GM23338 (cell line): ENCODE results near the gene GPC6. TPM values are rescaled to one million over a fixed set of nuclear protein-coding genes. Genes with fewer than 3 reads are reported as not detected.

Experiments
- ATAC-seq: fragments of 200-7000 bp; cut with Tn5 transposase; 3 replicates; pipeline ENCODE4 v1.9.1; 2020
- DNase-seq: peaks from one replicate; pipeline ENCODE4 v3.0.0-alpha.2; 2015; ENCODE audit warnings: low spot score
- H2AFZ ChIP-seq: fragments of 200-600 bp; sonication (generic); 2 replicates; pipeline ENCODE4 v1.8.0; 2016; ENCODE audit warnings: antibody characterized with exemption, mild to moderate bottlenecking, moderate library complexity
- H3F3A ChIP-seq: fragments of 200-600 bp; sonication (generic); replicated peaks from 2 replicates; pipeline ENCODE4 v1.8.0; 2017; ENCODE audit warnings: antibody characterized with exemption, mixed run types, low read depth
- H3K27ac ChIP-seq: fragments of 200-600 bp; sonication (generic); 2 replicates; pipeline ENCODE4 v1.6.1; 2016; ENCODE audit warnings: low read depth
- H3K27me3 ChIP-seq: fragments of 200-600 bp; sonication (generic); 2 replicates; pipeline ENCODE4 v1.8.0; 2016; ENCODE audit warnings: mild to moderate bottlenecking, mixed run types, moderate library complexity; ENCODE audit not compliant: insufficient read depth
- H3K36me3 ChIP-seq: fragments of 200-600 bp; sonication (generic); 2 replicates; pipeline ENCODE4 v1.8.0; 2016; ENCODE audit warnings: mild to moderate bottlenecking; ENCODE audit not compliant: insufficient read depth
- H3K4me1 ChIP-seq: fragments of 200-600 bp; sonication (generic); 2 replicates; pipeline ENCODE4 v1.8.0; 2016; ENCODE audit warnings: mild to moderate bottlenecking, moderate library complexity; ENCODE audit not compliant: insufficient read depth
- H3K4me2 ChIP-seq: fragments of 200-600 bp; sonication (generic); 2 replicates; pipeline ENCODE4 v1.7.1; 2017; ENCODE audit warnings: mixed run types
- H3K4me3 ChIP-seq: fragments of 200-600 bp; sonication (generic); 2 replicates; pipeline ENCODE4 v1.6.1; 2016; ENCODE audit warnings: mixed run types
- H3K79me2 ChIP-seq: fragments of 200-600 bp; sonication (generic); replicated peaks from 2 replicates; pipeline ENCODE4 v1.8.0; 2017; ENCODE audit warnings: mild to moderate bottlenecking; ENCODE audit not compliant: insufficient read depth
- H3K9me2 ChIP-seq: fragments of 200-600 bp; sonication (generic); 2 replicates; pipeline ENCODE4 v1.8.0; 2017; ENCODE audit not compliant: insufficient read depth
- H4K20me1 ChIP-seq: fragments of 200-600 bp; sonication (generic); replicated peaks from 2 replicates; pipeline ENCODE4 v1.8.0; 2017; ENCODE audit warnings: mild to moderate bottlenecking; ENCODE audit not compliant: insufficient read depth
- H3K27ac Mint-ChIP-seq: 2 replicates; pipeline ENCODE4 v1.8.0; 2020; ENCODE audit warnings: inconsistent platforms, mild to moderate bottlenecking, moderate library complexity, mixed read lengths
- H3K27me3 Mint-ChIP-seq: 3 replicates; pipeline ENCODE4 v1.8.0; 2022; ENCODE audit warnings: low read depth, mild to moderate bottlenecking, moderate library complexity, mixed read lengths, inconsistent platforms; ENCODE audit not compliant: insufficient read depth, poor library complexity
- H3K36me3 Mint-ChIP-seq: 3 replicates; pipeline ENCODE4 v1.8.0; 2021; ENCODE audit warnings: low read depth, mild to moderate bottlenecking, inconsistent platforms, moderate library complexity, mixed read lengths
- H3K4me1 Mint-ChIP-seq: 3 replicates; pipeline ENCODE4 v1.8.0; 2020; ENCODE audit warnings: mild to moderate bottlenecking, inconsistent platforms, mixed read lengths
- H3K4me3 Mint-ChIP-seq: 3 replicates; pipeline ENCODE4 v1.8.0; 2021; ENCODE audit warnings: moderate library complexity, mild to moderate bottlenecking, inconsistent platforms, mixed read lengths
- H3K9me3 Mint-ChIP-seq: 3 replicates; pipeline ENCODE4 v1.8.0; 2020; ENCODE audit warnings: moderate library complexity, mild to moderate bottlenecking, inconsistent platforms, mixed read lengths
- EZH2 ChIP-seq: fragments of 200-600 bp; sonication (generic); IDR thresholded peaks from one replicate; pipeline ENCODE4 v1.8.0; 2017; ENCODE audit warnings: antibody characterized with exemption, mild to moderate bottlenecking, low read depth; ENCODE audit not compliant: unreplicated experiment
- JUNB ChIP-seq: IDR thresholded peaks from one replicate; pipeline ENCODE4 v1.6.1; 2016; ENCODE audit warnings: antibody characterized with exemption; ENCODE audit not compliant: unreplicated experiment
- NANOG ChIP-seq: IDR thresholded peaks from 2 replicates; pipeline ENCODE4 v1.6.1; 2016; ENCODE audit warnings: antibody characterized with exemption, borderline replicate concordance
- POLR2AphosphoS5 ChIP-seq: IDR thresholded peaks from 2 replicates; pipeline ENCODE4 v1.6.1; 2016; ENCODE audit warnings: antibody characterized with exemption, low read depth
- STAT1 ChIP-seq: IDR thresholded peaks from one replicate; pipeline ENCODE4 v1.6.1; 2016; ENCODE audit warnings: antibody characterized with exemption; ENCODE audit not compliant: unreplicated experiment
- ZNF114 ChIP-seq: fragments of 250-450 bp; sonication (Bioruptor Pico); IDR thresholded peaks from 2 replicates; pipeline ENCODE4 v1.5.0; 2020; ENCODE audit warnings: mild to moderate bottlenecking, moderate library complexity
- ZNF331 ChIP-seq: fragments of 250-450 bp; sonication (Bioruptor Pico); IDR thresholded peaks from 2 replicates; pipeline ENCODE4 v1.5.0; 2020; ENCODE audit warnings: low read depth, mild to moderate bottlenecking, moderate library complexity
- polyA plus RNA-seq: library from polyadenylated mRNA; unstranded; fragments of >200 nt; fragmentation: Nextera tagmentation; extraction: Ambion mirVana; gene quantifications from 2 replicates; pipeline ENCODE4 v1.2.1, GENCODE V29; 2016
- total RNA-seq: library from RNA; depleted of rRNA; stranded (reverse); fragments of >200 nt; shearing (Covaris generic); gene quantifications from 2 replicates; pipeline ENCODE4 v1.2.3, GENCODE V29; 2014
- TF ChIP-seq, protein P1 (sequence below): IDR thresholded peaks from one replicate; pipeline ENCODE4 v1.6.1; 2018; ENCODE audit warnings: antibody characterized with exemption; ENCODE audit not compliant: unreplicated experiment
- TF ChIP-seq, protein P2 (sequence below), 2 experiments: fragments of 200-600 bp in 1 of 2; sonication (generic) in 1 of 2; conservative IDR thresholded peaks; 2 replicates each; pipeline versions ENCODE4 v1.5.1 to v1.6.1; 2016 to 2017; ENCODE audit warnings: antibody characterized with exemption in 2 of 2, low read depth in 2 of 2, mild to moderate bottlenecking in 2 of 2, moderate library complexity in 1 of 2

Gene GPC6
- total and polyA plus RNA-seq, 2 experiments from 2014 or later = 6.4 to 28.6 TPM

DNA sequence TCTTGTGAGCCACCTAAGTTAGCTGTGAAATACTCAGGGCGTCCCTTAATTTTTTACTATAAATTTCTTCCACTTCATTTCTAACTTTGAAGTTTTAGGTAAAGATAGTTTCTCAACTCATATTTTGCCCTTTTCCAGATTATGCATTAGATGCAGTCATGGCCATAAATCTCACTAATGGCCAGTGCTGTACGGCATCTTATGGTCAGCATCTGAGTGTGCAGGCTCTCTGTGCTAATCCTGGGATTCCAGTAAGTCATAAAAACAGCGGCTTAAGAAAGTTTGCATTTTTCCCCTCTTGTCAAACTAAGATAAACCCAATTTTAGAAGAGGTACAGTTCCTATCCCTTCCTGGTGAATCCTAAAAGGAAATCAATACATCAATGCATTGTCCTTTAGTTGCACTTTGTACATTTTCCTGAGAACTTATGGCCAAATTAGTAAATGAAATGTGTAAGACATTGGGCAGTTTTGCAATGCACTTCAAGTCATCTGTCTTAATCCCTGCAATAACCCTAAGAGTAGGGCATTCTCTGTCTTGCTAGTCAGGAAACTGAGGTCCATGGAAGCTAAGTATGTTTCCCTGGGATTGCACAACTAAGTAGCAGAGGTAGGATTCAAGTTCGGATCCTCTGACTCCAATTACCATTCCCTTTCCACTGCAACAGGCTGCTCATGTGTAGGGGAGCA, 1106.7 kb downstream of the GPC6 start:
- Histone ChIP-seq H3K27ac (no peak overlapping the region), H3K4me2 (no peak overlapping the region), H3F3A (no peaks in the 10 kb centered on the region), H3K36me3 (no peaks in the 10 kb centered on the region), H3K79me2 (no peaks in the 10 kb centered on the region), H3K9me2 (no peaks in the 10 kb centered on the region), H3K4me1 (peaks cover 3% of the 10 kb centered on the region; the same call in 1 of the 2 replicates), H3K27me3 (no peaks in the 10 kb centered on the region), H4K20me1 (no peaks in the 10 kb centered on the region), H2AFZ (no peak overlapping the region), H3K4me3 (no peak overlapping the region)
- Mint-ChIP-seq H3K4me1 (peaks cover 7% of the 10 kb centered on the region), H3K27ac (no peak overlapping the region), H3K4me3 (no peak overlapping the region), H3K9me3 (no peaks in the 10 kb centered on the region), H3K27me3 (no peaks in the 10 kb centered on the region), H3K36me3 (no peaks in the 10 kb centered on the region)
- no peak for DNase-seq
- ATAC-seq = no peak
- TF ChIP-seq STAT1 = no peak
- TF ChIP-seq EZH2 = no peak
- no peak for TF ChIP-seq ZNF331 (CRISPR knock-in tag)
- TF ChIP-seq, protein P1, sequence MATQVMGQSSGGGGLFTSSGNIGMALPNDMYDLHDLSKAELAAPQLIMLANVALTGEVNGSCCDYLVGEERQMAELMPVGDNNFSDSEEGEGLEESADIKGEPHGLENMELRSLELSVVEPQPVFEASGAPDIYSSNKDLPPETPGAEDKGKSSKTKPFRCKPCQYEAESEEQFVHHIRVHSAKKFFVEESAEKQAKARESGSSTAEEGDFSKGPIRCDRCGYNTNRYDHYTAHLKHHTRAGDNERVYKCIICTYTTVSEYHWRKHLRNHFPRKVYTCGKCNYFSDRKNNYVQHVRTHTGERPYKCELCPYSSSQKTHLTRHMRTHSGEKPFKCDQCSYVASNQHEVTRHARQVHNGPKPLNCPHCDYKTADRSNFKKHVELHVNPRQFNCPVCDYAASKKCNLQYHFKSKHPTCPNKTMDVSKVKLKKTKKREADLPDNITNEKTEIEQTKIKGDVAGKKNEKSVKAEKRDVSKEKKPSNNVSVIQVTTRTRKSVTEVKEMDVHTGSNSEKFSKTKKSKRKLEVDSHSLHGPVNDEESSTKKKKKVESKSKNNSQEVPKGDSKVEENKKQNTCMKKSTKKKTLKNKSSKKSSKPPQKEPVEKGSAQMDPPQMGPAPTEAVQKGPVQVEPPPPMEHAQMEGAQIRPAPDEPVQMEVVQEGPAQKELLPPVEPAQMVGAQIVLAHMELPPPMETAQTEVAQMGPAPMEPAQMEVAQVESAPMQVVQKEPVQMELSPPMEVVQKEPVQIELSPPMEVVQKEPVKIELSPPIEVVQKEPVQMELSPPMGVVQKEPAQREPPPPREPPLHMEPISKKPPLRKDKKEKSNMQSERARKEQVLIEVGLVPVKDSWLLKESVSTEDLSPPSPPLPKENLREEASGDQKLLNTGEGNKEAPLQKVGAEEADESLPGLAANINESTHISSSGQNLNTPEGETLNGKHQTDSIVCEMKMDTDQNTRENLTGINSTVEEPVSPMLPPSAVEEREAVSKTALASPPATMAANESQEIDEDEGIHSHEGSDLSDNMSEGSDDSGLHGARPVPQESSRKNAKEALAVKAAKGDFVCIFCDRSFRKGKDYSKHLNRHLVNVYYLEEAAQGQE = no peak
- no peak for TF ChIP-seq ZNF114 (CRISPR knock-in tag)
- TF ChIP-seq NANOG = no peak
- TF ChIP-seq POLR2AphosphoS5 = no peak
- TF ChIP-seq JUNB = no peak
- TF ChIP-seq, protein P2, sequence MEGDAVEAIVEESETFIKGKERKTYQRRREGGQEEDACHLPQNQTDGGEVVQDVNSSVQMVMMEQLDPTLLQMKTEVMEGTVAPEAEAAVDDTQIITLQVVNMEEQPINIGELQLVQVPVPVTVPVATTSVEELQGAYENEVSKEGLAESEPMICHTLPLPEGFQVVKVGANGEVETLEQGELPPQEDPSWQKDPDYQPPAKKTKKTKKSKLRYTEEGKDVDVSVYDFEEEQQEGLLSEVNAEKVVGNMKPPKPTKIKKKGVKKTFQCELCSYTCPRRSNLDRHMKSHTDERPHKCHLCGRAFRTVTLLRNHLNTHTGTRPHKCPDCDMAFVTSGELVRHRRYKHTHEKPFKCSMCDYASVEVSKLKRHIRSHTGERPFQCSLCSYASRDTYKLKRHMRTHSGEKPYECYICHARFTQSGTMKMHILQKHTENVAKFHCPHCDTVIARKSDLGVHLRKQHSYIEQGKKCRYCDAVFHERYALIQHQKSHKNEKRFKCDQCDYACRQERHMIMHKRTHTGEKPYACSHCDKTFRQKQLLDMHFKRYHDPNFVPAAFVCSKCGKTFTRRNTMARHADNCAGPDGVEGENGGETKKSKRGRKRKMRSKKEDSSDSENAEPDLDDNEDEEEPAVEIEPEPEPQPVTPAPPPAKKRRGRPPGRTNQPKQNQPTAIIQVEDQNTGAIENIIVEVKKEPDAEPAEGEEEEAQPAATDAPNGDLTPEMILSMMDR (conservative IDR thresholded peaks at IDR 0.05; ENCODE audit: low read depth in 2 of 2) = no peak
